Esophagus squamous epithelium (tissue), 5 donors: ENCODE data around the gene PBOV1. TPM values are rescaled to one million over a fixed set of nuclear protein-coding genes. Genes with fewer than 3 reads are reported as not detected.
"Not testable (repeated sequence)": the region's sequence is repeated elsewhere in the genome, so short reads cannot be mapped to it uniquely, and the experiment has no call there.

Source experiments
- DNase-seq: peaks from one replicate; lab custom pipeline; 2025; lab: John Stamatoyannopoulos, UW
- H3K27ac ChIP-seq, 4 donors: fragments of 200-600 bp; sonication (generic); one replicate each; pipeline ENCODE4 v1.5.1; 2016 to 2019; ENCODE audit warnings: mild to moderate bottlenecking in 1 of 4
- H3K27me3 ChIP-seq, 4 donors: fragments of 200-600 bp; sonication (generic); 1 replicate in 3 of 4; 2 replicates in 1 of 4; pipeline versions ENCODE4 v1.5.1 to v1.6.0; 2017 to 2021; ENCODE audit warnings: antibody characterized with exemption in 1 of 4
- H3K36me3 ChIP-seq, 3 donors: fragments of 200-600 bp; sonication (generic); one replicate each; pipeline ENCODE4 v1.5.1; 2016 to 2019
- H3K4me1 ChIP-seq, 3 donors: fragments of 200-600 bp; sonication (generic); one replicate each; pipeline ENCODE4 v1.5.1; 2017 to 2019
- H3K4me3 ChIP-seq, 4 donors: fragments of 200-600 bp; sonication (generic); 1 replicate in 3 of 4; 2 replicates in 1 of 4; pipeline ENCODE4 v1.5.1; 2016 to 2019; ENCODE audit warnings: mild to moderate bottlenecking in 2 of 4, moderate library complexity in 1 of 4
- H3K9me3 ChIP-seq, 3 donors: fragments of 200-600 bp; sonication (generic); one replicate each; pipeline ENCODE4 v1.5.1; 2016 to 2019
- POLR2A ChIP-seq, 4 donors: fragments of 450-650 bp; IDR thresholded peaks; one replicate each; pipeline ENCODE4 v1.6.1; 2017; ENCODE audit warnings: antibody characterized with exemption in 4 of 4, mild to moderate bottlenecking in 4 of 4, moderate library complexity in 3 of 4
- WGBS, 2 donors: methylation state at CpG; one replicate each; pipeline ENCODE4 v1.1.5; 2018; 5-methylcytosine and 5-hydroxymethylcytosine counted together
- intact Hi-C: fragments of 100-400 bp; cut with DNase I; formaldehyde crosslinking; loops from one replicate; pipeline ENCODE4 v1.15.0; 2022
- total RNA-seq, 4 donors: library from RNA; depleted of rRNA; stranded (reverse); fragments of >200 nt; gene quantifications; one replicate each; pipeline ENCODE4 v1.1.0, GENCODE V29; 2016
- TF ChIP-seq, protein P1 (sequence below), 6 experiments: fragments of 450-650 bp in 4 of 6; fragments of 200-600 bp in 2 of 6; sonication (generic) in 2 of 6; IDR thresholded peaks; one replicate each; pipeline ENCODE4 v1.5.1; 2016 to 2019; ENCODE audit warnings: antibody characterized with exemption in 6 of 6, mild to moderate bottlenecking in 4 of 6, moderate library complexity in 4 of 6
- donor health status: DM: yes; HTN: yes; CAD: no.

PBOV1 gene
- total RNA-seq, 4 donors from 2014 or later: not detected

DNA sequence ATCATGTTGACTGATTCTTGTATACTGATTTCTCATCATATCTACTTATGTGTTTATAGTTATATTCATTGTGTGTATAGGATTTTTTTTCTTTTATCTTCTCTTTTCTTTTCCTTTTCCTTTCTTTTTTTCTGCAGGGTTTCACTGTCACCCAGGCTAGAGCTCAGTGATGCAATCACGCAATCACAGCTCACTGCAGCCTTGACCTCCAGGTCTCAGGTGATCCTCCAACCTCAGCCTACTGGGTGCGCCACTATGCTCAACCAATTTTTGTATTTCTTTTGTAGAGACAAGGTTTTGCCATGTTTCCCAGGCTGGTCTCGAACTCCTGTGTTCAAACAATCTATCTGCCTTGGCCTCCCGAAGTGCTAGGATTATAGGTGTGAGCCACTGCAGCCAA, 1.6 kb upstream of the PBOV1 start:
- Histone ChIP-seq H3K27me3 (no peaks in the 10 kb centered on the region), H3K9me3 (no peaks in the 10 kb centered on the region), H3K36me3 (no peaks in the 10 kb centered on the region), H3K27ac (no peak overlapping the region), H3K4me3 (no peak overlapping the region), H3K4me1 (no peaks in the 10 kb centered on the region)
- no peak for DNase-seq
- intact Hi-C loops: no loop called here
- TF ChIP-seq POLR2A (IDR thresholded peaks at IDR 0.05): no peak
- TF ChIP-seq, protein P1, sequence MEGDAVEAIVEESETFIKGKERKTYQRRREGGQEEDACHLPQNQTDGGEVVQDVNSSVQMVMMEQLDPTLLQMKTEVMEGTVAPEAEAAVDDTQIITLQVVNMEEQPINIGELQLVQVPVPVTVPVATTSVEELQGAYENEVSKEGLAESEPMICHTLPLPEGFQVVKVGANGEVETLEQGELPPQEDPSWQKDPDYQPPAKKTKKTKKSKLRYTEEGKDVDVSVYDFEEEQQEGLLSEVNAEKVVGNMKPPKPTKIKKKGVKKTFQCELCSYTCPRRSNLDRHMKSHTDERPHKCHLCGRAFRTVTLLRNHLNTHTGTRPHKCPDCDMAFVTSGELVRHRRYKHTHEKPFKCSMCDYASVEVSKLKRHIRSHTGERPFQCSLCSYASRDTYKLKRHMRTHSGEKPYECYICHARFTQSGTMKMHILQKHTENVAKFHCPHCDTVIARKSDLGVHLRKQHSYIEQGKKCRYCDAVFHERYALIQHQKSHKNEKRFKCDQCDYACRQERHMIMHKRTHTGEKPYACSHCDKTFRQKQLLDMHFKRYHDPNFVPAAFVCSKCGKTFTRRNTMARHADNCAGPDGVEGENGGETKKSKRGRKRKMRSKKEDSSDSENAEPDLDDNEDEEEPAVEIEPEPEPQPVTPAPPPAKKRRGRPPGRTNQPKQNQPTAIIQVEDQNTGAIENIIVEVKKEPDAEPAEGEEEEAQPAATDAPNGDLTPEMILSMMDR (IDR thresholded peaks at IDR 0.05): no peak
- WGBS, 2 donors: 87 to 94% methylated on average over 4 of the region's 4 CpGs

DNA sequence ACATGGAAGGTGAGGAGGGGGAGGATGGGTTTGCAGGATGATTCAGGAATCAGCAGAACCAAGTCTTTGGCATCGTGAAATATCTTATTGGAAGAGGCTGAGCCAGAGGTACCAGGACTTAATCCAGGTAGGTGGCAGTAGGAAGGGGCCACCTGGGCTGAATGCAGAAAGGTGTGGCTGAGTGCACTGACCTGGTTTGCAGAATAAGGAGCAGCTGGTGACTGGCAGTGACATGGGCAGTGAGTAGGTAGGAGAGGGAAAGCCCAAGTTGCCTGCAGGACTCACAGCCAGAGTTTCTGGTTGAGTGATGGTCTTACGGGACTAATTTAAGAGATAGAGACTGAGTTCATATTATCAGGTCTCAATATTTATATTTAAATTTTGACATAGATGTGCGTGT, 1.1 kb upstream of the PBOV1 start:
- H3K27ac ChIP-seq: no peak overlapping the region
- no peaks in the 10 kb centered on the region for H3K27me3 ChIP-seq
- no peaks in the 10 kb centered on the region for H3K4me1 ChIP-seq
- H3K36me3 ChIP-seq: no peaks in the 10 kb centered on the region
- DNase-seq: no peak
- H3K4me3 ChIP-seq: no peak overlapping the region
- TF ChIP-seq, protein P1 (IDR thresholded peaks at IDR 0.05): no peak
- no peak for TF ChIP-seq POLR2A (IDR thresholded peaks at IDR 0.05)
- no peaks in the 10 kb centered on the region for H3K9me3 ChIP-seq
- WGBS, 2 donors: 84 to 85% methylated on average over 3 of the region's 3 CpGs
- intact Hi-C loops: no loop called here

DNA sequence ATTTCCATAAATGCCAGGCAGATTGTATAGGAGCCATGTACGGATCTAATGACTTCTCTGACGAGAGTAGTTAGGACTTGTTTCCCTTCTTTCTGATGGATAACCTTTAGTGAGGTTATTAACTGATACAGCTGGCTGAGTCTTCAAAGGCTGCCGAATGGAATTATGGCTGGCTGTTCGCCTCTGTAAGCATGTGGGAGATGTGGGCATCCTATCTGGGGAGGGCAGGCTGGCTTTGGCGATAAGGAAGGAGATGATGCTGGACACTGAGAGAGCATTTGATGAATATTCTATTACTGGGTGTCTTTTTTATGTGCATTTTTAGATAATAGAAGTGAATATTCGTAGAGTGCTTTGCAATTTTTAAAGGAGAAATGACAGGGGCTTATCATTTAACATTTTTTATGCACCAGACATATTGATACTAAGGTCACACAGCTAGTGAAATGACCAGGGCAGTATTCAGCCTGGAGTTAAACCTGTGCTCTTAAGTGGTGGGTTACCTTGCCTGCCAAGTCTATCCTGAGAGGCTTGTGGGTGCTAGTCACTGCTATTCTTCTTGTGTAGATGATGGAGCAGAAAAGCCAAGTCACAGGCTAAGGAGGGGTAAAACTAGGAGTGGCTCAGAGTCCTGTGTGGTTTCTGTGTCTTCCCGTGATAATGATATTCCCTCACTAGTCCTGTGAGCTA, 3.1 kb downstream of the PBOV1 start:
- Histone ChIP-seq H3K36me3 (no peaks in the 10 kb centered on the region), H3K9me3 (no peaks in the 10 kb centered on the region), H3K4me1 (no peaks in the 10 kb centered on the region), H3K27ac (no peak overlapping the region), H3K27me3 (no peaks in the 10 kb centered on the region), H3K4me3 (no peak overlapping the region)
- intact Hi-C loops: no loop called here
- WGBS, 2 donors: 38 to 44% methylated on average over 7 of the region's 7 CpGs
- TF ChIP-seq, protein P1 (IDR thresholded peaks at IDR 0.05): no peak
- no peak for DNase-seq

- DNase-seq, H3K9me3 ChIP-seq, H3K36me3 ChIP-seq, H3K27ac ChIP-seq, H3K27me3 ChIP-seq, H3K4me3 ChIP-seq, H3K4me1 ChIP-seq, intact Hi-C loops: not testable (repeated sequence)
- WGBS, 2 donors: 92 to 100% methylated on average over 2 of the region's 2 CpGs
Observed at GRCh38 chr6:138212530-138212929, 5.8 kb downstream of the PBOV1 start.

GRCh38 chr6:138211601-138212000, 6.7 kb downstream of the PBOV1 start:
- H3K36me3 ChIP-seq: no peaks in the 10 kb centered on the region
- no peak overlapping the region for H3K27ac ChIP-seq
- intact Hi-C loops: no loop called here
- TF ChIP-seq, protein P1 (IDR thresholded peaks at IDR 0.05): no peak
- no peak for TF ChIP-seq POLR2A (IDR thresholded peaks at IDR 0.05)
- H3K27me3 ChIP-seq: no peaks in the 10 kb centered on the region
- no peaks in the 10 kb centered on the region for H3K4me1 ChIP-seq
- H3K9me3 ChIP-seq: no peaks in the 10 kb centered on the region
- no peak for DNase-seq
- 74 to 75% methylated on average over 5 of the region's 5 CpGs for WGBS, 2 donors
- H3K4me3 ChIP-seq: no peak overlapping the region
